Sigmoid colon (tissue), 7 donors: Measurements from ENCODE around the gene SDCBP2. TPM values are rescaled to one million over a fixed set of nuclear protein-coding genes. Genes with fewer than 3 reads are reported as not detected.

Experiments used
- DNase-seq: peaks from one replicate; pipeline ENCODE4 v3.0.0-alpha.2; 2019
- H3K27ac ChIP-seq, 4 donors: fragments of 200-600 bp; sonication (generic); one replicate each; pipeline ENCODE4 v1.5.1; 2016 to 2019; ENCODE audit warnings: mild to moderate bottlenecking in 1 of 4
- H3K27me3 ChIP-seq, 3 donors: fragments of 200-600 bp; sonication (generic); one replicate each; pipeline ENCODE4 v1.5.1; 2019; ENCODE audit warnings: mild to moderate bottlenecking in 1 of 3
- H3K36me3 ChIP-seq, 4 donors: fragments of 200-600 bp; sonication (generic); one replicate each; pipeline ENCODE4 v1.5.1; 2016 to 2019
- H3K4me1 ChIP-seq, 4 donors: fragments of 200-600 bp; sonication (generic); one replicate each; pipeline ENCODE4 v1.5.1; 2017 to 2019
- H3K4me3 ChIP-seq, 4 donors: fragments of 200-600 bp; sonication (generic); one replicate each; pipeline ENCODE4 v1.5.1; 2017 to 2019; ENCODE audit warnings: mild to moderate bottlenecking in 2 of 4, moderate library complexity in 1 of 4
- H3K9me3 ChIP-seq, 4 donors: fragments of 200-600 bp in 3 of 4; sonication (generic) in 3 of 4; one replicate each; pipeline versions ENCODE4 v1.5.1 to v1.6.1; 2013 to 2019
- EP300 ChIP-seq, 4 donors: sonication (generic); formaldehyde crosslinking; IDR thresholded peaks; one replicate each; pipeline ENCODE4 v1.6.1; 2017; ENCODE audit warnings: antibody characterized with exemption in 4 of 4
- POLR2A ChIP-seq, 2 donors: fragments of 450-650 bp; IDR thresholded peaks; one replicate each; pipeline ENCODE4 v1.6.1; 2016; ENCODE audit warnings: antibody characterized with exemption in 2 of 2, mild to moderate bottlenecking in 2 of 2, moderate library complexity in 2 of 2
- POLR2AphosphoS5 ChIP-seq, 4 donors: sonication (generic); formaldehyde crosslinking; IDR thresholded peaks; one replicate each; pipeline ENCODE4 v1.6.1; 2017; ENCODE audit warnings: antibody characterized with exemption in 4 of 4
- WGBS, 2 donors: extraction: QIAGEN DNeasy Blood & Tissue Kit; methylation state at CpG; one replicate each; pipeline ENCODE4 v1.1.7; 2013; 5-methylcytosine and 5-hydroxymethylcytosine counted together
- intact Hi-C: fragments of 100-400 bp; cut with DNase I; formaldehyde crosslinking; loops from one replicate; pipeline ENCODE4 v1.15.1; 2023
- polyA plus RNA-seq, 3 donors: library from polyadenylated mRNA; stranded (reverse); fragments of 200-250 nt; gene quantifications; one replicate each; pipeline ENCODE4 v1.2.3, GENCODE V29; 2013
- total RNA-seq, 4 donors: library from RNA; depleted of rRNA; stranded (reverse); fragments of >200 nt; gene quantifications; one replicate each; pipeline ENCODE4 v1.1.0, GENCODE V29; 2016
- TF ChIP-seq, protein P1 (sequence below), 4 experiments: fragments of 450-650 bp in 3 of 4; fragments of 200-600 bp in 1 of 4; IDR thresholded peaks; one replicate each; pipeline ENCODE4 v1.5.1; 2016 to 2019; ENCODE audit warnings: antibody characterized with exemption in 4 of 4, mild to moderate bottlenecking in 3 of 4, moderate library complexity in 2 of 4
- donor health status: healthy with polysubstance abuse.
- donor health status: Bipolar disorder and iron deficiency.
- donor health status: healthy.

SDCBP2 gene
- total and polyA plus RNA-seq, 7 donors = 1.1 to 724 (median 3.6) TPM

DNA sequence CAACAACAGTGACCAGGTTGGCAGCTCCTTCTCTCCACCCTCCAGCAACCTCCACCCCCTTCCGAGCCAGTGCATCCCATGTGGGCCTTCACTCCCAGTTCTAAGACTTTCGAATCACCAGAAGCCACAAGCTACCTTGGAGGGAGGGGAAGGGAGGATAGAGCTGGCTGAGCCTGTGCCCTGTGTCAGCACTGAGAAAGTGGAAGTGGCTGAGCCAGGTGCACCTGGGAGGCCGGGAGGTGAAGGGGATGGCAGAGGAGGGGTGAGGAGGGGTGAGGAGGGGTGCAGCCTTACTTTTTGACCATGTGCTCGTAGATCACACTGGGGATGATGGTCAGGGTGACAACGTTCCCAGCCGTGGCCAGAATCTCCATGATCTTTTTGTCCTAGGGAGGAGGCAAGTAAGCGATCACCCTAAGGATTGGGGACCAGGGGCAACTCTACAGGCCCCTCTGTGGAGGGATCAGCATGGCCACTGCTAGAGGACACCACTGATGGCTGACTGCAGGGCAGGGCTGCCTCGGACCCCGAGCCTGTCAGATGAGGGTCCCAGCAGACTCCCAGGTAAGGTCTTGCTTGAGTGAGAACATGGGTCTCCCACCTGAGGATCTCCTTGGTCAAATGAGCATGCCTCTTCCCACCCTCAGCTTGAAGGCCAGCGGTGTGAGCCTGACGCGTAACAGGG lies 18.3 kb downstream of the SDCBP2 start:
- H3K9me3 ChIP-seq = no peaks in the 10 kb centered on the region
- H3K4me3 ChIP-seq = no peak overlapping the region
- TF ChIP-seq, protein P1, sequence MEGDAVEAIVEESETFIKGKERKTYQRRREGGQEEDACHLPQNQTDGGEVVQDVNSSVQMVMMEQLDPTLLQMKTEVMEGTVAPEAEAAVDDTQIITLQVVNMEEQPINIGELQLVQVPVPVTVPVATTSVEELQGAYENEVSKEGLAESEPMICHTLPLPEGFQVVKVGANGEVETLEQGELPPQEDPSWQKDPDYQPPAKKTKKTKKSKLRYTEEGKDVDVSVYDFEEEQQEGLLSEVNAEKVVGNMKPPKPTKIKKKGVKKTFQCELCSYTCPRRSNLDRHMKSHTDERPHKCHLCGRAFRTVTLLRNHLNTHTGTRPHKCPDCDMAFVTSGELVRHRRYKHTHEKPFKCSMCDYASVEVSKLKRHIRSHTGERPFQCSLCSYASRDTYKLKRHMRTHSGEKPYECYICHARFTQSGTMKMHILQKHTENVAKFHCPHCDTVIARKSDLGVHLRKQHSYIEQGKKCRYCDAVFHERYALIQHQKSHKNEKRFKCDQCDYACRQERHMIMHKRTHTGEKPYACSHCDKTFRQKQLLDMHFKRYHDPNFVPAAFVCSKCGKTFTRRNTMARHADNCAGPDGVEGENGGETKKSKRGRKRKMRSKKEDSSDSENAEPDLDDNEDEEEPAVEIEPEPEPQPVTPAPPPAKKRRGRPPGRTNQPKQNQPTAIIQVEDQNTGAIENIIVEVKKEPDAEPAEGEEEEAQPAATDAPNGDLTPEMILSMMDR (IDR thresholded peaks at IDR 0.05) = no peak
- TF ChIP-seq EP300 (IDR thresholded peaks at IDR 0.05) (no peak), POLR2AphosphoS5 (IDR thresholded peaks at IDR 0.05) (no peak), POLR2A (IDR thresholded peaks at IDR 0.05) (no peak)
- no peak overlapping the region for H3K27ac ChIP-seq
- peaks cover 0 to 10% (median 8%) of the 10 kb centered on the region in 4 donors for H3K4me1 ChIP-seq
- DNase-seq = no peak
- H3K27me3 ChIP-seq = no peaks in the 10 kb centered on the region
- peaks cover 0 to 6% (median 0%) of the 10 kb centered on the region in 4 donors for H3K36me3 ChIP-seq
- intact Hi-C loops = loop anchor here (10.0 kb wide), 1 partner anchor 464 kb away; no protein-coding TSS in a partner anchor
- WGBS, 2 donors = 85 to 91% methylated on average over 12 of the region's 12 CpGs

DNA sequence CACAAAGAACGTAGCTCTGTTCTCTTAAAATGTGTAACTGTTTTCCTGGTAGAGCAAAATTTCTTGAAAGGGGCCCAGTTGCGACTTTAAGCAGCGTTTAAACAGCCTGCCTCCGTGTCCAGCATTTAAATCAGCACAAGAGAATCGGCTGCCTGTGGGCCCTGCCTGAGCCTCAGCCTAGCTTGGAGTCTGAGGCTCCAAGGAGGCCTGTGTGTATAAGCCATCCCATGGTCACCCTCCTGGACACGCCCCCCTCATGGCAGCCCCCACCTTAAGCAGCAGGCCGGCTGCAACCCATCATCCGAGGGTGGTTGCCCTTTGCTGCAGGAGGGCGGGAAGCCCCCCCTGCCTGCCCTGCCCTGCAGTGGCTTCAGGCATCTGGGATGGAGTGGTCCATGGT lies 18.9 kb downstream of the SDCBP2 start:
- H3K27me3 ChIP-seq = no peaks in the 10 kb centered on the region
- H3K4me1 ChIP-seq = peaks cover 0 to 10% (median 8%) of the 10 kb centered on the region in 4 donors
- no peak overlapping the region for H3K4me3 ChIP-seq
- no peak for DNase-seq
- intact Hi-C loops = loop anchor here (10.0 kb wide), 1 partner anchor 465 kb away; no protein-coding TSS in a partner anchor
- 81 to 82% methylated on average over 9 of the region's 9 CpGs for WGBS, 2 donors
- H3K27ac ChIP-seq = no peak overlapping the region
- H3K36me3 ChIP-seq = peaks cover 0 to 12% (median 0%) of the 10 kb centered on the region in 4 donors
- no peak for TF ChIP-seq POLR2A (IDR thresholded peaks at IDR 0.05)
- TF ChIP-seq, protein P1 (IDR thresholded peaks at IDR 0.05) = no peak
- no peak for TF ChIP-seq EP300 (IDR thresholded peaks at IDR 0.05)
- no peak for TF ChIP-seq POLR2AphosphoS5 (IDR thresholded peaks at IDR 0.05)
- H3K9me3 ChIP-seq = no peaks in the 10 kb centered on the region

DNA sequence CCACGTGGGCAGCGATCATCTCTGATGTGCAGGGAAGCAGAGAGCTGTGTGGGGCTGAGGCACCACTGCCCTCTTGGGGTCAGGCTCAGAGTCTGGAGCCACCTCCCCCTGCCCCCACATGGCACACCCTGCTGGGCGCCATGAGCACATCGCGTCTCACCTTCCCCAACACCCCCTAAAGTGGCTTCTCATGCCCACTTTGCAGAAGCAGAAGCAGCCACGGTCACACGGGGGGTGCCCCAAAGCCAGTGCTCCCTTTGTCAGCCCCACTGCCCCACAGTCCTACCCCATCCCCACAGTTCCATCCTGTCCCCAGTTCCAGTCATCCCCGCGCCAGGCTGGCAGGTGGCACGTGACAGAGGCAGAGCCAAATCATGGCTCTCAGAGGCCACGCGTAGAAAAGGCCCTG lies 19.5 kb downstream of the SDCBP2 start:
- Histone ChIP-seq H3K27me3 (no peaks in the 10 kb centered on the region), H3K9me3 (no peaks in the 10 kb centered on the region), H3K4me1 (peaks cover 0 to 10% (median 8%) of the 10 kb centered on the region in 4 donors), H3K27ac (no peak overlapping the region), H3K4me3 (no peak overlapping the region), H3K36me3 (peaks cover 0 to 17% (median 0%) of the 10 kb centered on the region in 4 donors)
- intact Hi-C loops = no loop called here
- 93 to 96% methylated on average over 12 of the region's 12 CpGs for WGBS, 2 donors
- TF ChIP-seq, protein P1 (IDR thresholded peaks at IDR 0.05) = no peak
- TF ChIP-seq EP300 (IDR thresholded peaks at IDR 0.05) (no peak), POLR2AphosphoS5 (IDR thresholded peaks at IDR 0.05) (no peak), POLR2A (IDR thresholded peaks at IDR 0.05) (no peak)
- DNase-seq = no peak

DNA sequence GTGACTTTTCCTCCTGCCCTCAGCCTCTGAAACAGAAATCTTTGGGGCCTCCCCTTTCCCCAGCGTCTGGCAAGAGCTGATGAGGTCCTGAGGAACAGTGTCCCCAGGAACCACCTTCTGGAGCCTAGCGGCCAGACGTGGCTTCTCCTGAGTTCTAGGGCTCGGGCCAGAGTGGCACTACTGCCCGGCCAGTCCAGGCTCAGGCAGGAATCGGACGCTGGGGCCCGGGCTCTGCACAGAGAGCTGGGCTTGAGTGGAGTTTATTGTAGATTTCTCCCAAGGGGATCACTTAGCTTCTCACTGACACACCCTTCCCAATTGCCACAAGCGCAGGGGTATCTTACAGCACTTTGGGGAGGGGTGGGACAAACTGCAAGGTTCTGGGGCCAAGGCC lies 20.2 kb downstream of the SDCBP2 start:
- DNase-seq = no peak
- no peak overlapping the region for H3K4me3 ChIP-seq
- peaks cover 0 to 8% (median 7%) of the 10 kb centered on the region in 4 donors for H3K4me1 ChIP-seq
- peaks cover 0 to 21% (median 0%) of the 10 kb centered on the region in 4 donors for H3K36me3 ChIP-seq
- intact Hi-C loops = no loop called here
- TF ChIP-seq POLR2AphosphoS5 (IDR thresholded peaks at IDR 0.05) = no peak
- no peak for TF ChIP-seq EP300 (IDR thresholded peaks at IDR 0.05)
- TF ChIP-seq, protein P1 (IDR thresholded peaks at IDR 0.05) = no peak
- TF ChIP-seq POLR2A (IDR thresholded peaks at IDR 0.05) = no peak
- no peaks in the 10 kb centered on the region for H3K9me3 ChIP-seq
- H3K27me3 ChIP-seq = no peaks in the 10 kb centered on the region
- no peak overlapping the region for H3K27ac ChIP-seq
- 93 to 94% methylated on average over 9 of the region's 9 CpGs for WGBS, 2 donors
